ENCODE measurements around the gene DNAAF6.

The DNAAF6 gene

GRCh38 chrX:107293056-107293455, 86.6 kb downstream of the DNAAF6 start:
- Histone ChIP-seq H3K4me1 (ENCODE audit: control insufficient read depth, insufficient read depth, low read length, unreplicated experiment) (no peaks in the 10 kb centered on the region), H2AFZ (ENCODE audit: low read length, unreplicated experiment) (no peak overlapping the region), H3K4me3 (ENCODE audit: low read depth, low read length) (no peak overlapping the region), H3K27ac (ENCODE audit: low read depth, low read length) (no peak overlapping the region), H3K27me3 (ENCODE audit: insufficient read depth, low read length) (no peaks in the 10 kb centered on the region), H3K36me3 (ENCODE audit: insufficient read depth, low read length) (no peaks in the 10 kb centered on the region), H3K79me2 (ENCODE audit: control insufficient read depth, insufficient read depth, low read length, unreplicated experiment) (no peaks in the 10 kb centered on the region)

All from ACC112 (cell line).